Dermis blood vessel endothelial cell (primary cell): ENCODE results near the gene ZNF774. TPM values are rescaled to one million over a fixed set of nuclear protein-coding genes. Genes with fewer than 3 reads are reported as not detected.
A peak's percentile ranks its signal among the peaks of the same experiment; 100 is the strongest.
"Not testable (repeated sequence)": the region's sequence is repeated elsewhere in the genome, so short reads cannot be mapped to it uniquely, and the experiment has no call there.

ENCODE experiments used
- DNase-seq: peaks from one replicate; pipeline ENCODE4 v3.0.0; 2010
- total RNA-seq: library from RNA; depleted of rRNA; stranded (reverse); fragments of >200 nt; gene quantifications from 2 replicates; pipeline ENCODE4 v1.2.3, GENCODE V29; 2014

Gene ZNF774
- total RNA-seq, 1 donor from 2014 or later: 2.2 TPM

DNA sequence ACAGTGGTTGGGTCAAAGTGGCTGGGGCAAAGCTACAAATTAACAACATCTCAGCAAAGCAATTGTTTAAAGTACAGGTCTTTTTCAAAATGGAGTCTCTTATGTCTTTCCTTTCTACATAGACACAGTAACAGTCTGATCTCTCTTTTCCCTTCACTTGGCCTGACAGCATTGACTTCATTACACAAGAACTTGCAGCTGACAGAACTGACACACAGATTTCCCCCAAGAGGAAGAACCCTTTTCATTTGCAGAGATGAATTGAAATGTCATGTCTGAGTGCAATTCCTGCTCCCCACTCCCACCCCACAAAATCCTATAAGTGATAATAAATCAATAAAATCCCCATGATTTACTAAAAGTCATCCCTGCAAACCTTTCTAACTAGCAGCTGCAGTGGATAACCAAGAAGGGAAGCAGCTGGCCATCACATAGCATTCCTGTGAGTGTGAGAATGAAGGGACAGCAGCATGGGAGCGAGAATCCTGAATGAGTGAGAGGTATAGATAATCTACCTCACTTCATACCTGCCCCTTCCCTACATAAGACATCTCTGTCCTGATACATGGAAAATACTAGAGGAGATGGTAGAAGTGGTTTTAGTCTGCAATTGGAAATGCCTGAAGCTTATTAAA, 4.5 kb upstream of the ZNF774 start:
- DNase-seq: not testable (repeated sequence)

DNA sequence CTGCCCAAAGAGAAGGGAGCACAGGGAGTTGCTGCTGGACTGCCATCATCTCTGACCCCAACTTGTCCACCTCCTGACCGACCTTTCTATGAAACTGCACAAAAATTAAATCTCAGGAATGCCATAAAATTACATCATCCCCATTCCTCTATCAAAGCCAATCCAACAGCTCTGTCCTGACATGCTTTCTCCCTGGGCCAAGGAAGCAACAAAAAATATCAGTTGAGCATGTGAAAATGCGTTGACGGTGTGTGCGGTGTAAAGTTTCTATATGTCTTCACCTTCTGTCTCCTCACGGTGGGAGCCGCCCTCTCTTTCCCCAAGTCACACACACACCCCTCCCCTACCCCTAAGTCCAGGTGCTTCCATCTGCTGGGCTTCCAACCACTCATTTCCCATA, 3.6 kb upstream of the ZNF774 start:
- DNase-seq: no peak

DNA sequence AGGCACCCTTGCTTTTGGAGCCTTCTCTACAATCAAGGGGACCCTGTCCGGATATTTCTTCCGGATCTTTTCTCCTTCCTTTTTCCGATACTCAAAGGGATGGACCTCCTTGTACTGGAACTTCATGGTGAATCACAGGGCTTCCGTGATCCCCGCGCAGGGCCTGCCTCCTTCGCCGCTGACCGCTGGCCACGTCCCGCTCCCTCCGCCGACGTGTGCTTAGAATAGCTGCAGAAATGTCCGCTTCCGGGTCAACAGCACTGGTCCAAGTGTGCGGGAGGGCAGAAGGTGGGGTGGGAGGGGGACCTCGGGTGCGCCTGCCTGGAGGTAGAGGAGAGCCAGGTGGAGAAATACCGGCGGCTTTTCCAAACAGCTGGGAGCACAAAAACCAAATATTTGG, 3.0 kb upstream of the ZNF774 start:
- no peak for DNase-seq

DNA sequence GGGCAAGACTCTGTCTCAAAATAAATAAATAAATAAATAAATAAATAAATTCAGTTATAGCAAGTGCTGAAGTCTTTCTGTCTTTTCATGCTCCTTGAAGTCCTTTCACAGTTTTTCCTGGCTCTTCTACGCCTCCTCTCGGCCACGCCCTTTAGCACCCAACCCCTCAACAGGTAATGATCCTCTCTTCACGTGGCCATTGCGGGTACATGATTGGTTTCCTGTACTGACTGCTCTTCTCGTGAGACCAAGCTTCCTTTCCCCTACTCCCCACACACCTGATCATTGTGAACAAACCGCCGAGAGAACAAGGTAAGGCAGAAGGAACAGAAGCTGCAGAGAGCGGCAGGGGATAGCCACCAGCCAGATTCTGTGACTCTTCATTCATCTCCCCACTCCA, 2.3 kb upstream of the ZNF774 start:
- no peak for DNase-seq

DNA sequence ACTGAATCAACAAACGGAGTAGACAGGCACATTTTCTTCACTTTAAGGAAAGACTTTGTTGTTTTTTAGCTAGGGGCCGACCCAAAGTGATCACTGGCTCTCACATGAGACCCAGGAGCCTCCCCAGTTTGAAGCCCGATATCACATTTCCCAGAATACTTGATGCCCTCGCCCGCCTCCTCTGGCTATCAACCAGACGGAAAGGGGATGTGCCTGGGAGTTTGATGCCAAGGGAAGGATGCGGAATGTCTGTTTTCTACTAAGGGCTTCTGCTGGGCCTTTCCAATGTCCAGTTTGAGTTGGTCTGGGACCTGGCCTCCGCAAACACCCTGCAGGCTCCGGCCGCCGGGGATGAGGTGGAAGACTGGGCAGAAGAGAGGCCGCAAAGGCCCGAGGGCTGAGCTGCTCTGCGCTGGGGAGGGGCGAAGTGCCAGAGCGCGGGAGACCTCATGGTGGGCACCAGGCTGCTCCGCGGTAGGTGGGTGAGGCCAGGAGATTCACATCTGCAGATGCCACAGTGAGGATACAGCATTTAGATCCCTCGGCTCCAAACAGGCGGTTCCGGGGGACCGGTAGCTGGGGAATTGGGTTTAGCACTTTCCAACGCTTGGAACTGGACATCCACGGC, 491 bp upstream of the ZNF774 start:
- DNase-seq: no peak

DNA sequence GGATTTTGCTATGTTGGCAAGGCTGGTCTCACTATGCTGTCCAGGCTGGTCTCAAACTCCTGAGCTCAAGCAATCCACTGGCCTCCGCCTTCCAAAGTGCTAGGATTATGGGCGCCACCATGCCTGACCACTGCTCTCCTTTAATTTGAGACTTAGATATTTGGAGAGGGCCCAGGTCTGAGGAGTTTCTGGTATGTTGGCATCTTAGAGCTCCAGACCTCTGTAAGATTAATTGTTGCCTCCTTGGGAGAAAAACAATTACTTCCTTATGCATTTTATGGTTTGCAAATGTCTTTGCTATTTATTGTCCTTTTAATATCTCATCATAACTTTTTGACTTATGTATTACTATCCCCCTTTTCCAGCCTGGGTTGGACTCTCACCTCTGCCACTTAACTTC, 2.9 kb downstream of the ZNF774 start:
- no peak for DNase-seq

DNA sequence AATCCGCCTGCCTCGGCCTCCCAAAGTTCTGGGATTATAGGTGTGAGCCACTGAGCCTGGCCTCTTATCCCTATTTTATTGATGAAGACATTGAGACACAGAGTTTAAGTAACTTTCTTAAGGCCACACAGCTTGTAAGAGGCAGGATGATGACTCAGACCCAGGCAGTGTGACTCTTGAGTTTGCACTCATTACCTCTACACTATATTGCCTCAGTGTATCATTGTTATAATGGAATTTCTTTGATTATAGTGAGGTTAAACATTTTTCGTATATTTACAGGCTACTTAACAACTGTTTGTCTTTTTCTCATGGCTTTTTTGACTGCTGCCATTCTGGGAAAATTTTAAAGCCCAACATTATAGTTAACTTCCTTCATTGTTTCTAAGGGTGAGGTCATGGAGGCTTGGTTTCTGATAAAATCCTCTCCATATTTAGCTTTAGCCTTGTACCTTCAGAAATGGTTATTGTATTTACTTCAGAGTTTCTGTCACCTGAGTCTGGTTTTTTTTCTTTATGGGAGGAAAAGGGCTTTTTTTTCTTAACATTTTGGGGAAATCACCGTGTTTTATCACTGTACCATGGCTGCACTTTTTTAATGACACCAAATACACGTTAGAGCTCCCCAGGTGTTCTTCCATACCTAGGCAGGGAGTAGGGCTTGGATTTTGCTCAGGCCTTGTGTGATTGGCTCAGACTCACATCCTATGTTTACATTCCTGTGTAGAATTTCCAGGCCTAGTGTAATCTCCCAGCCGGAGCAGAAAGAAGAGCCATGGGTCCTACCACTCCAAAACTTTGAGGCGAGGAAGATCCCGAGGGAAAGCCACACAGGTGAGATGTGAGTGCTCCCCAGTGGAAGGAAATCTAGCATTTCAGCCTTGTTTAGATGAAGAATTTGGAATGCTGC, 6.3 kb downstream of the ZNF774 start:
- peak; percentile 78 for DNase-seq

DNA sequence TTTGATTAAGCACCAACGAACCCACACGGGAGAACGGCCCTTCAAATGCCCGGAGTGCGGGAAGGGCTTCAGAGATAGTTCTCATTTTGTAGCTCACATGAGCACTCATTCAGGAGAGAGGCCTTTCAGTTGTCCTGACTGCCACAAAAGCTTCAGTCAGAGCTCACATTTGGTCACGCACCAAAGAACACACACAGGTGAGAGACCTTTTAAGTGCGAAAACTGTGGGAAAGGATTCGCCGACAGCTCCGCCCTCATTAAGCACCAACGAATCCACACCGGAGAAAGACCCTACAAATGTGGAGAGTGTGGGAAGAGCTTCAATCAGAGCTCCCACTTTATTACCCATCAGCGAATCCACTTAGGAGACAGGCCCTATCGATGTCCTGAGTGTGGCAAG, 8.7 kb downstream of the ZNF774 start:
- DNase-seq: no peak

DNA sequence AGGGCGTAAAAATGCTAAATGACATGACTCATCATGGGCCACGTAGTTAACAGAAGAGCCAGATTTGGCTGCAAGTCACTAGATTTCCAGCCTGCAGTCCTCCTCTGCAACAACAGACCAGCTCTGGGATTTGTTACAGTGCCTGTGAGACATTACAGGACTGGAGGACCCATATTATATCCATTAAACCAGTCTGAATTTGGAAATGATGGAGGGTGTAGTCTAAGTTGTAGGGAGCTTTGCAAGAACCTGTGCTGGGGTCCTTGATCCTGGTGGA, 10.8 kb downstream of the ZNF774 start:
- DNase-seq: peak; percentile 77

DNA sequence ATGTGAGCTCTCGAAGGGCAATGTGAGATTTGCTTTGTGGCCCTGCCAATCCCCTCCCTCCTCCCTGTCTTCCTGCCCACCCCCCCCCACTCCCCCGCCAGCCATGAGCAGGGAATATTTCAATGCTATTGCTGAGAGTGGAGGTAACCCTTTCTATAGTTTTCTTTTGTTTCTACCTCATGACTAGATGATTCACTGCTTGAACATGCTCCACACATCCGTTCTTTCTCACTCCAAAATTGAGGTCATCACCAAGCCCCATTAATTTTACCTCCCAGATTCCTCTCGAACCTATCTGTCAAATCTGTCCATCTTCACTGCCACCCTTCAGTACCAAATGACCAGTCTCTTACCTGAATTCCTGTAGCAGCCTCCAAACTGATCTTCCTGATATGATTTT, 12.2 kb downstream of the ZNF774 start:
- peak; percentile 82 for DNase-seq

DNA sequence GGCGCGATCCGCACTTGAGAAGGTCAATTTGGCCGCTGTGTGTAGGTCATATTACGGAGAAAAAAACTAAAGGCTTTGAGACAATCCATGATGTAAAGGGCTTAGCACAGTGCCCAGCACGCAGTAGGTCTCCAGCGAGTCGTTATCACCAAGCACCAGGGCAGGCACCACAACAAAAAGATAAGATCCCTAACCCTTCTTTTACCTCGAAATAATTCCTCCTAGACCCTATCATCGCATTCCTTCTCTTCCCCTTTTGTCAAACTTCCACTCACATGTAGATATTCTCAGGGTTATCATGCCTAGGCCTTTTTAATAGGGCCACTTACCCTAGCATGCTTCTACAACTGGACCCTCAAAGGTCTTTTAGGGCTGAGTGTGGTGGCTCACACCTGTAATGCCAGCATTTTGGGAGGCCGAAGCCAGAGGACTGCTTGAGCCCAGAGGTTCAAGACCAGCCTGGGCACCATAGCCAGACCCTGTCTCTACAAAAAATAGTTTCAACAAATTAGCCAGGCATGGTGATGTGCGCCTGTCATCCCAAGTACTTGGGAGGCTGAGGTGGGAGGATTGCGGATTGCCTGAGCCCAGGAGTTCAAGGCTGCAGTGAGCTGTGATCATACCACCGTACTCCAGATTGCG, 13.5 kb downstream of the ZNF774 start:
- DNase-seq: no peak

DNA sequence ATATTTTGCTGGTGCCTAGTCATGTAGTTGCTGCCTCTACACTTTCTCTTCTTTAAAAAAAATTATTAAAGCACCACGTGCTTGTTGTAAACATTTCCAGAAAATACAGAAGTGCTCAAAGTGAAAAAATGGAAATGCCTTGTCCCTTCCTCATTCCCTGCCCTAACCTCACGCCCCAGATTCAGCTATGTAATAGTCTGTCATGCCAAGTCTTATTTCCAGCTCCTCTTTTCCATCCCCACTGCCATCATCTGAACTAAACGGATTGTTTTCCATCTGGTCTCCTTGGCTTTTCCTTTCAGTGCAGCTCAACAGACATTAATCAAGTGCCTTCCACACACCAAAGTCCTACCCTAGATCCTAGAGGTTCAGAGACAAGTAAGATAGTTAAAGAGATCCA, 15.5 kb downstream of the ZNF774 start:
- no peak for DNase-seq

DNA sequence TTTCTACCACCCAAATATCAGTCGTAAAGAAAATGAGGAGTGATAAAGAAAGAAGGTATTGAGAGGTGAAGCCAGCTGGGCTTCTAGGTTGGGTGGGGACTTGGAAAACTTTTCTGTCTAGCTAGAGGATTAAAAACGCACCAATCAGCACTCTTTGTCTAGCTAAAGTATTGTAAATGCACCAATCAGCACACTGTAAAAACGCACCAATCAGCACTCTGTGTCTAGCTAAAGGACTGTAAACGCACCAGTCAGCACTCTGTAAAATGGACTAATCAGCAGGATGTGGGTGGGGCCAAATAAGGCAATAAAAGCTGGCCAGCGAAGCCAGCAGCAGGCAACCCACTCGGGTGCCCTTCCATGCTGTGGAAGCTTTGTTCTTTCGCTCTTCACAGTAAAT, 23.0 kb downstream of the ZNF774 start:
- no peak for DNase-seq

DNA sequence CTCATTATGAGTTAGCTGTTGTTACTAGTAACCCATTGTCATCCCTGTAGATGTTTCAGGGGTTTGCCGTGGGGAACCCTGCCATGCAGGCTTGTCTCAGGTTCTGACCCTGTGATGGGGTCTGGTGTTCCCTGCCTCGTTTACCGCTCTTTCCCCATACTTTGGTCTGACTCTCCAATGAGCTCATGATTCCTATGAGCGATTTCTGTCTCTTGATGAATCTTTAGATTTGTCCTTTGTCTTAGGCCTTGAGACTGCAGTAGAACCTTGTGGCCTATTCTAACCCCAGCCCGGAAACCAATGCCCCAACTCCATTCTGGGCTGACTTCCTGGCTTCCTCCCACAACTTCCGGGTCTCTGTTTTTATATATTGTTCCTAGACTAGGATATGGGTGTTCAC, 24.7 kb downstream of the ZNF774 start:
- DNase-seq: peak; percentile 87

DNA sequence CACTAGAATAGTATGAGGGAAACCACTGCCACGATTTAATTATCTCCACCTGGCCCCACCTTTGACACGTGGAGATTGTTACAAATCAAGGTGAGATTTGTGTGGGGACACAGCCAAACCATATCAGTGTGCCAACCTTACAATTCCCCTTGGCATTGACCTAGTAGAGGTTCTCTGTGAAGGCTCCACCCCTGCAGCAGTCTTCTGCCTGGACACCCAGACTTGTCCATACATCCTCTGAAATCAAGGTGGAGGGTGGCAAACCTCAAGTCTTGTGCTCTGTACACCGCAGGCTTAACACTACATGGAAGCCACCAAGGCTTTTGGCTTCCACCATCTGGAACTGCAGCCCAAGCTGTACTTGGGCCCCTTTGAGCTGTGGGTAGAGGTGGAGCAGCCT, 27.2 kb downstream of the ZNF774 start:
- DNase-seq: no peak

DNA sequence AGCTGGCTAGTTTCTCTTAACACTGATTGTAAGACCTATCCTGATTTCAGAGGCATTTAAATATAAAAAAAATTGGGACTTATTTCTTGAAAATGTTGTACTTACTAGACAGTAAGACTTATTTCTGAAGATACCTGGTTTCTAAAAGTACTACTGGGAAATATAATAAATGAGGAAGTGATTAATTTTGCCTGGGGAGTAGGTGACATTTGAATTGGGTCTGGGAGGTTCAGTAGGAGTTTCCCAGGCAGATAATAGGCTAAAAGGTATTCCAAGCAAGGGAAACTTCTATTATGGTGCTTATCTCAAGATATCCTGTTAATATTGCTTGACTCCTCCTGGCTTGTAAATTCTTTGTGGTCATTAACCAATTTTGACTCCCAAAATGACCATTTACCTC, 29.4 kb downstream of the ZNF774 start:
- DNase-seq: no peak

DNA sequence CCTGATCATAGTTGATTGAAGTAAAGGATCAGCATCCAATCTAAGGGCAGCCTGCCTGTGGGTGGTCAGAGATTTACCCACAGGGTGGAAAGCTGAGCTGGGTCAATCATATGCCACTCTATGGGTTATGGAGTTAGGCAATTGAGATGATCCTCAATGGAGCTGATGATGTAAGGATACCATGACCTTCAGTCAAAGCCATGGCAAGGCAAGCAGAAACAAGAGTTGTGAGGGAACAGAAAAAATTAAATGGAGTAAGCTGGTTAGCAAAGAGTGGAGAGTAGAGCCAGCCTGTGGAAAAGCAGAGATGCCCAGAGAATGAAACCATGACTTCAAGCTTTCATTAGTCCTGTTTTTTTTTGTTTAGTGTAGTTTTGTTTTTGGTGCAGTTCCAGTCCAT, 30.2 kb downstream of the ZNF774 start:
- no peak for DNase-seq

DNA sequence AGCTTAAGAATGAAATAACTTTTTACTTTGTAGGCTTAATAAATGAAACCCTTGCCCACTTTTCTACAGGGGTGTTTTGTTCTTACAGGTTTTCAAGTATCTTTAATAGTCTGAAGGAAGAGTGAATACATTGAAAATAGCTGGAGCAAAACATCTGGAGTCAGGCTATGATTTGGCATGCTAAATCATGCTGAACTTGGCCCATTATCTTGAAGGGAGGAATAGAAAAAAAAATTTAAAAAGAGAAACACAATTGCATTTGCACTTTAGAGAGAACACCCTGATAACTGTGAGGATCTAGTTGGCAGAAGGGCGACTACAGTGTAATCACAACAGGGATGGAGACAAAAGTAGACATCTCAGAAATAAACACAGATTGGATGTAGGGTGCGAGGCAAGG, 34.1 kb downstream of the ZNF774 start:
- no peak for DNase-seq

DNA sequence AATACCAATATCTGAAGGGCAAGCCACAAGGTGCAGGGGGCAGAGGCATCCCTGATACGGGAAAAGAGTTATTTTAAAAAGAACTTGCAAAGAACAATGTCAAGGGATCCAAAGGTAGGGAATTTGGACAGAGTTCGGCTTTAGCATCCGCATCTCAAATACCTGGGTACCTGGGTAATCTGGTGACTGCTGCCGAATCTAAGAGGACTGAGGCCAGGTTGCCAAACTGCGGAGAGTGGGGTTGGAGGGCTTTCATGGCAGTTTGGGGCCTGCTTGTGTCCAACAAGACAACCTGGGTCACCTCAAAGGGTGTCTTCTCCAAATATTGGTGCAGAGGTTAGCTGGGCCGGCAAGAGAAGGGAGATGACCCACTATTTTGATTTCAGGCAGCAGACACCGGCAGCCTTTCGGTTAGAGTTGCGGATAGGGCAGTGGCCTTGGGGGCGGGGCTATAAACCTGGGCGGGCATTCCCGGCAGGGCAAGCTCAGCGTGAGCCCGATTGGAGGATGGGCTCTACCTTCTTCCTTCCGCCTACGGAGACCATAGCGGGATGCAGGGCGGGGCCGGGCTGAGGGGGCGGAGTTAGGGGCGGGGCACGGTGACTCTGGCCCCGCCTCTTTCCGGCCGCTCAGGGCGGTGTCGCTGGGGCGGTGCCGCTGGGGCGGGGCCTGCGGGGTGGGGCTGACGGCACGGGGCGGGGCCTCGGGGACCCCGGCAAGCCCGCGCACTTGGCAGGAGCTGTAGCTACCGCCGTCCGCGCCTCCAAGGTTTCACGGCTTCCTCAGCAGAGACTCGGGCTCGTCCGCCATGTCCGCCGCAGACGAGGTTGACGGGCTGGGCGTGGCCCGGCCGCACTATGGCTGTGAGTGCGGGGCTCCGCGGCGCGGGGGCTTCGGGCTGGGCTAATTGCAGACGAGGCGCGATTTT, 35.7 kb downstream of the ZNF774 start, which contains the start of gene IQGAP1:
TSS of gene IQGAP1 (plus strand) at position 709 of the 928 bp plus-strand sequence. CDS start at position 809, 100 bp downstream.
- DNase-seq: peak; percentile 97

DNA sequence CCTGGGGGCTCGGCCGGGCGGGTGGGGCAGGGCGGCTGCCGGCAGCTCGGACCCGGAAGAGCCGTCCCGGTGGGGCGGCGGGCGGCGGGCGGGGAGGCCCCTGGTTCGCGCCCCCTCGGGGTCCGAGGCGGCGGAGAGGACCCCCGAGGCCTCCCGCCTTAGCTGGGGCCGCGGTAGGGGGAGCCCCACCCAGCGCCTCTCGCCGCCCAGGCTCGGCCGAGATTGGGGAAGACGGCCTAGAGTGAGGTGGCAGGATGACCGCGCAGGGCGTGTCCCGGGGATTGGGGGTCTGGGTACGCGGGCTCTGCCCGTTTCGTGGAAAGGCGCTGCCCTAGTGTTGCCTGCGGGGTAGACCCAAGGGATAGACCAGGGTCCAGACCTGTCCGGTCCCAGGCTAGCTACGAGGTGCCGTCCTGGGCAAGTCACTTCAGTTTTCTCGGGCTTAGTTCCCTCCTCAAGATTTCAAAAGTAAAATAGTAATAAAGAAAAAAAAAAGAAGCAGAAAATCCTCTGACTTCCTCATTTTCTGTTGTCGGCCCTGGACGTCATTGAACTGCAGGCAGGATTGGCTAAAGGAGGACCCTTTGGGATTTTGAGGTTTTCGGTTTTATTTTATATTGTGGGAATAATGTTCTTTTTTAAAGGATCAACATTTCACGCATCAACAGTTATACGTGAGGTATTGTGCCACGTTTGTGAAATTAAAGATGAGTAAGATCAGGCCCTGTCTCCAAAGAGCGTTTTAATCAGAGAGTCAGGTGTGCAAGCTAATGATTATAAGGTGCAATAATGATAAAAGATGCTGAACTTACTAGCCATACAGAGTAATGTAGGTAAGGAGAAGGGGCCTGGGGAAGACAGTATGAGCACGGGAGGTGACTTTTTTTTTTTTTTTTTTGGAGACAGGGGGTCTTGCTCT, 36.6 kb downstream of the ZNF774 start:
- DNase-seq: peak; percentile 61

DNA sequence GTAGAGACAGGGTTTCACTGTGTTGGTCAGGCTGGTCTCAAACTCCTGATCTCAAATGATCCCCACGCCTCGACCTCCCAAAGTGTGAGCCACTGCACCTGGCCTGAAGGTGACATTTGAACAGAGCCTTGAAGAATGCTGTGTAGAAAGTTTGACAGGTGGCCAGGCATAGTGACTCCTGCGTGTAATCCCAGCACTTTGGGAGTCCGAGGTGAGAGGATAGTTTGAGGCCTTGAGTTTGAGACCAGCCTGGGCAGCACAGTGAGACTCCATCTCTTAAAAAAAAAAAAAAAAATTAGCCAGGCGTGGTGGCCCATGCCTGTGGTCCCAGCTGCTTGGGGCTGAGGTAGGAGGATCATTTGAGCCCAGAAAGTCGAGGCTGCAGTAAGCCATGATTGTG, 37.4 kb downstream of the ZNF774 start:
- DNase-seq: no peak
